Measurements from ENCODE around the gene MRPS34. TPM values are rescaled to one million over a fixed set of nuclear protein-coding genes. Genes with fewer than 3 reads are reported as not detected.
A peak's percentile ranks its signal among the peaks of the same experiment; 100 is the strongest.

Gene MRPS34
- total RNA-seq, 6 experiments from 2014 or later, result 122 to 161 (median 132) TPM

DNA sequence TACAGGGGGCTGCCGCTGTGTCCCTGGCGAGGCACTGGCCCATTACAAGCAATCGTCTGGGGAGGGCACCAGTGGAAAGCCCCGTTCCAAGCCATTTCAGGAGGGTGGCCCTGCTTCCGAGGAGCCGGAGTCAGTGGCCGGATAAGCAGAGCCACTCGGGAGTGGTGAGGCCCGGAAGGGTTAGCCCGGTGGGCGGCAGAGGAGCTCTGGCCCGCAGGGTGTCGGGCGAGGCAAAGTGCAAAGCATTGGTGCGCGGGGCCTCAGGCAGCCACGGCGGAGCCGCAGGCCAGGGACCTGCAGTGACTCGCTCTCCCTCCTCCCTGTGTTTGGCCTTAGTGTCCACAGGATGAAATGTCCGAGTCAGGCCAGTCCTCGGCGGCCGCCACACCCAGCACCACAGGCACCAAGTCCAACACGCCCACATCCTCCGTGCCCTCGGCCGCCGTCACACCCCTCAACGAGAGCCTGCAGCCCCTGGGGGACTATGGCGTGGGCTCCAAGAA, 26.2 kb downstream of the MRPS34 start:
- no peak overlapping the region for H3K4me3 Mint-ChIP-seq
- no peaks in the 10 kb centered on the region for H3K9me3 Mint-ChIP-seq
- peaks cover 5% of the 10 kb centered on the region for H3K36me3 Mint-ChIP-seq (ENCODE audit: low read depth)
- TF ChIP-seq, protein P1, sequence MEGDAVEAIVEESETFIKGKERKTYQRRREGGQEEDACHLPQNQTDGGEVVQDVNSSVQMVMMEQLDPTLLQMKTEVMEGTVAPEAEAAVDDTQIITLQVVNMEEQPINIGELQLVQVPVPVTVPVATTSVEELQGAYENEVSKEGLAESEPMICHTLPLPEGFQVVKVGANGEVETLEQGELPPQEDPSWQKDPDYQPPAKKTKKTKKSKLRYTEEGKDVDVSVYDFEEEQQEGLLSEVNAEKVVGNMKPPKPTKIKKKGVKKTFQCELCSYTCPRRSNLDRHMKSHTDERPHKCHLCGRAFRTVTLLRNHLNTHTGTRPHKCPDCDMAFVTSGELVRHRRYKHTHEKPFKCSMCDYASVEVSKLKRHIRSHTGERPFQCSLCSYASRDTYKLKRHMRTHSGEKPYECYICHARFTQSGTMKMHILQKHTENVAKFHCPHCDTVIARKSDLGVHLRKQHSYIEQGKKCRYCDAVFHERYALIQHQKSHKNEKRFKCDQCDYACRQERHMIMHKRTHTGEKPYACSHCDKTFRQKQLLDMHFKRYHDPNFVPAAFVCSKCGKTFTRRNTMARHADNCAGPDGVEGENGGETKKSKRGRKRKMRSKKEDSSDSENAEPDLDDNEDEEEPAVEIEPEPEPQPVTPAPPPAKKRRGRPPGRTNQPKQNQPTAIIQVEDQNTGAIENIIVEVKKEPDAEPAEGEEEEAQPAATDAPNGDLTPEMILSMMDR (IDR thresholded peaks at IDR 0.05), result no peak
- no peak for DNase-seq
- H3K27me3 Mint-ChIP-seq (ENCODE audit: insufficient read depth), result peaks cover 2% of the 10 kb centered on the region; the same call in 1 of the 2 replicates
- H3K27ac Mint-ChIP-seq, result peak overlapping the region; percentile 96; the same call in 1 of the 2 replicates
- peaks cover 28% of the 10 kb centered on the region for H3K4me1 Mint-ChIP-seq (ENCODE audit: low read depth)

DNA sequence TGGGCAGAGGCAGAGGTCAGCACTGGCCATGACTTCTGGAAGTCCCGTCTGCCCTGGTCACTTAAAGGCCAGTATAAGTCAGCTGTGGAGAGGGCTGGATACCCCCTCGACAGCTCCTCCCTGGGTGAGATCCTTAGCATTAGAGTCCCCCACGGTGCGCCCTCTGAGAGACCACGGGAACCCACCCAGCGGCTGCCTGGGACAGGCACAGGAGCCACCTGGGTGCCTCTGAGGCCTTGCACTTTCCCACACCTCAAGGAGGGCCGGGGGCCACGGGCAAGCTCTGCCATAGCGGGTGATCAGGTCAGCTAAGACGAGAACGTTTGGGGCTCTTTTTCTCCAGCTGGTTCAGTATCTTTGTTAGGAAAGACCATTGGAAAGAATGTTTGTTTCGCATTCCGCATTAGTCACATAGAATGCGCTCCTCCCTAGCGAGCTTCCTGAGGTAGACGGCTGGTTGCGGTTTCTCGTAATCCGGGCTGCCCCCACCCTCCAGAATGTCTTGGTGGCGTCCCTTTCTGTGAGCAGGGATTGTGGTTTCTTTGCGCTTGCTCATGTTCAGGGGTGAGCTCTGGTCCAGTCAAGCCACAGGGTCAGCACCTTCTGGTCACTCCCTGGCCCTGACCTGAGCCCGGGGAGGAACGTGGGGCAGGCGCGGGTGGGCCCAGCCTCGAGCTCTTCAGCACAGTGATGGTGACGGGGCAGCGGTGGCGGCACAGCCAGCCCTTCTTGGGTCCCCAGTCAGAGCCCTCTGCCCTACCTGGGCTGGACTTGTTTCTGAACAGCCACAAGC, 26.8 kb downstream of the MRPS34 start:
- TF ChIP-seq, protein P1 (IDR thresholded peaks at IDR 0.05), result no peak
- Mint-ChIP-seq H3K27ac (peak overlapping the region; percentile 96), H3K27me3 (ENCODE audit: insufficient read depth) (peaks cover 2% of the 10 kb centered on the region; the same call in 1 of the 2 replicates), H3K36me3 (ENCODE audit: low read depth) (peaks cover 5% of the 10 kb centered on the region), H3K4me3 (peak overlapping the region; percentile 82), H3K9me3 (no peaks in the 10 kb centered on the region), H3K4me1 (ENCODE audit: low read depth) (peaks cover 28% of the 10 kb centered on the region)
- DNase-seq, result peak; percentile 77

DNA sequence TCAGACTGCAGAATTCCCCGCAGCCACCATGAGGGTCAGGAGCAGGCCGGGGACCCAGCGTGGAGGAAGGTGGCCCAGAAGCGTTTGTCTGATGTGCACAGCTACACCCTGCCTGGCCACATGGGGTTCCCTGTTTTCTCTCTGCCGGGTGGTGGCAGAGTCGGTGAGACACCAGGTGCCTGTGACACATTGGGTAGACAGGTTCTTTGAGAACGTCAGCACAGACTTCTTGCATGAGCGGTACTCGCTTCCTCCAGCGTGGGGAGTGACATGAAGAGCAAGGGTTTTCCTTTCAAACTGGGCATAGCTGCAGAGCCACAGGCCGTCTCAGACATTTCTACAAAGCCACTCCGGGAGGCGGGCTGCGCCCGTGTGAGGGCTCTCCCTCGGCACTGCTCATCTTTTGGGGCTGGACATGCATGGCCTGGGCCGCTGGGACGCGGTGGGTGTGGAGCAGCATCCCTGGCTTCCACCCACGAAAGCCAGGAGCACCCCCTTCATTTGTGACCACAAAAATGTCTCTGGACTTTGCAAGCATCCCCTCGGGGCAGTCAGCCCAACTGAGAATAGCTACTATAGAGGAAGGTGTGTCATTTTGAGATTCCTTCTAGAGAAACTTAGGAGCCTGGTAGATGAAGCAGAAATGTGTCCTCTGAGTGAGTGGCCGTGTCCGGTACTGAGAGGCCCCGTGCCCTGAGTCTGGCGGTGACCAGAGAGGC, 27.6 kb downstream of the MRPS34 start:
- H3K4me3 Mint-ChIP-seq, result peak overlapping the region; percentile 82
- peak overlapping the region; percentile 96 for H3K27ac Mint-ChIP-seq
- DNase-seq, result peak; percentile 93
- peaks cover 28% of the 10 kb centered on the region for H3K4me1 Mint-ChIP-seq (ENCODE audit: low read depth)
- H3K9me3 Mint-ChIP-seq, result no peaks in the 10 kb centered on the region
- peaks cover 2% of the 10 kb centered on the region; the same call in 1 of the 2 replicates for H3K27me3 Mint-ChIP-seq (ENCODE audit: insufficient read depth)
- TF ChIP-seq, protein P1 (IDR thresholded peaks at IDR 0.05), result peak; percentile 32
- H3K36me3 Mint-ChIP-seq (ENCODE audit: low read depth), result peaks cover 5% of the 10 kb centered on the region

DNA sequence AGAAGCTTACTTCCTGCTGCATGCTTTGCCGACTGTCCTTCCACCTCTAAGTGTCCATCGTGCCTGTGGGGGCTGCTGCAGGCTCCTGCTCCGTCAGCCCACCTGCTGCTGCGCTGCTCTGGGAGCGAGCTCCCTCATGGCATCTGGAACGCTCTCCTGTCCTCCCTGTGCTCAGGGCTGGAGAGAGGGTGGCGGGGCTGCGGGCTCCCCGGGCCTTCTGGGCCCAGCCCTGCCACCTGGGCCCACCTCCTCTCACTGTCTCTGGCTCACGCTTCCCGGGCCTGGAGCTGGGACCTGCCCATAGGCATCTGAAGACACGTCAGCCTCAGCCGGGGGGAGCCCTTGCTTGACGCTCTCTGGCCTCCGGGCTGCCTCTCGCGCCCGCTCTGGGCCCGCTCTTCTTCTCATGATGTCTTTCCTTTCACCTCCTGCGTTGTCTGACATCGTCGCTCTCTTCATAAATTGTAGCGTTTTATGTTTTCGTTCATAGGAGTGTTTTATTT, 28.5 kb downstream of the MRPS34 start:
- Mint-ChIP-seq H3K9me3 (no peaks in the 10 kb centered on the region), H3K27ac (no peak overlapping the region), H3K4me3 (no peak overlapping the region), H3K4me1 (ENCODE audit: low read depth) (peaks cover 22% of the 10 kb centered on the region), H3K36me3 (ENCODE audit: low read depth) (peaks cover 5% of the 10 kb centered on the region), H3K27me3 (ENCODE audit: insufficient read depth) (peaks cover 2% of the 10 kb centered on the region; the same call in 1 of the 2 replicates)
- no peak for DNase-seq
- TF ChIP-seq, protein P1 (IDR thresholded peaks at IDR 0.05), result no peak
